SJSA1 (cell line): ENCODE data around the gene AP3S1. TPM values are rescaled to one million over a fixed set of nuclear protein-coding genes. Genes with fewer than 3 reads are reported as not detected.
"Not testable (repeated sequence)": the region's sequence is repeated elsewhere in the genome, so short reads cannot be mapped to it uniquely, and the experiment has no call there.

Experiments used
- DNase-seq, 2 experiments: peaks; one replicate each; pipeline ENCODE4 v3.0.0-alpha.2; 2015 to 2020; ENCODE audit warnings: low spot score in 2 of 2, low read depth in 1 of 2
- H3K27ac ChIP-seq: fragments of 250-450 bp; sonication (Bioruptor Pico); 2 replicates; pipeline ENCODE4 v1.5.1; 2020; ENCODE audit warnings: mild to moderate bottlenecking, moderate library complexity
- H3K27me3 ChIP-seq: fragments of 250-450 bp; sonication (Bioruptor Pico); replicated peaks from 2 replicates; pipeline ENCODE4 v1.5.1; 2020; ENCODE audit warnings: mild to moderate bottlenecking, moderate library complexity
- H3K36me3 ChIP-seq: fragments of 250-450 bp; sonication (Bioruptor Pico); 2 replicates; pipeline ENCODE4 v1.5.1; 2020; ENCODE audit warnings: mild to moderate bottlenecking
- H3K4me1 ChIP-seq: fragments of 250-450 bp; sonication (Bioruptor Pico); replicated peaks from 2 replicates; pipeline ENCODE4 v1.6.1; 2021; ENCODE audit warnings: mild to moderate bottlenecking
- H3K4me3 ChIP-seq: fragments of 250-450 bp; sonication (Bioruptor Pico); 2 replicates; pipeline ENCODE4 v1.5.1; 2020; ENCODE audit warnings: mild to moderate bottlenecking
- H3K9me3 ChIP-seq: fragments of 250-450 bp; sonication (Bioruptor Pico); replicated peaks from 2 replicates; pipeline ENCODE4 v1.5.1; 2020; ENCODE audit warnings: mild to moderate bottlenecking
- total RNA-seq: library from RNA; depleted of rRNA; stranded (reverse); fragments of >200 nt; shearing (Covaris generic); gene quantifications from 2 replicates; pipeline ENCODE4 v1.2.3, GENCODE V29; 2014; rRNA removed

AP3S1 gene
- 140 and 316 TPM in 2 replicates for total RNA-seq

- Histone ChIP-seq H3K9me3 (0 out of 2 replicates have a peak, but pooled peaks cover 2% of the 10 kb centered on the region), H3K27me3 (no peaks in the 10 kb centered on the region), H3K27ac (peak within 1 kb of the TSS; percentile 93)
Observed at GRCh38 chr5:115841382-115842088, at the start of gene AP3S1, which contains the start of gene ATG12. AP3S1 (plus strand) TSS chr5:115841935; CDS start chr5:115842038, 103 bp downstream. ATG12 (minus strand) TSS chr5:115841565; CDS start chr5:115841552, 13 bp downstream.

DNA sequence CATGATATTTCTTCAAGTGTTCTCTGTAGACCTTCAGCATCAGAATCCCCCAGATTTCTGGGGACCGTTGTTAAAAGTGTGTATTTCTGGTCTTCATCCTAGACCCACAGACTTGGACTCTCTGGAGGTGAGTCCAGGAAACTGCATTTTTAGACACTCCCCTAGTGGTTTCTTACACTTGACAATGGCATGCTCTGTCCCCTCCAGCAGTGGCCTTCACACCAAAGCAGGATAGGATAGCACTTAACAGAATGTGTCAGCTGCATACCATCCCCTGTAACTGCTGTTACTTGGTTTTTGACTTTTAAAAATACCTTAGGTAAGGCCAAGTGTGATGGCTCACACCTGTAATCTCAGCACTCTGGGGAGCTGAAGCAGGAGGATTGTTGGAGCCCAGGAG lies 46.0 kb upstream of the AP3S1 start:
- H3K4me1 ChIP-seq: no peaks in the 10 kb centered on the region
- no peak overlapping the region for H3K27ac ChIP-seq
- no peaks in the 10 kb centered on the region for H3K27me3 ChIP-seq
- H3K4me3 ChIP-seq: no peak overlapping the region
- H3K36me3 ChIP-seq: no peaks in the 10 kb centered on the region
- no peak for DNase-seq
- H3K9me3 ChIP-seq: no peaks in the 10 kb centered on the region

More at GRCh38 chr5:115841382-115842088, at the start of gene AP3S1, which contains the start of gene ATG12:
- DNase-seq: peak; percentile 95 to 99
- peaks cover 38% of the 10 kb centered on the region for H3K36me3 ChIP-seq
- H3K4me3 ChIP-seq: peak within 1 kb of the TSS; percentile 94
- peaks cover 31% of the 10 kb centered on the region for H3K4me1 ChIP-seq

DNA sequence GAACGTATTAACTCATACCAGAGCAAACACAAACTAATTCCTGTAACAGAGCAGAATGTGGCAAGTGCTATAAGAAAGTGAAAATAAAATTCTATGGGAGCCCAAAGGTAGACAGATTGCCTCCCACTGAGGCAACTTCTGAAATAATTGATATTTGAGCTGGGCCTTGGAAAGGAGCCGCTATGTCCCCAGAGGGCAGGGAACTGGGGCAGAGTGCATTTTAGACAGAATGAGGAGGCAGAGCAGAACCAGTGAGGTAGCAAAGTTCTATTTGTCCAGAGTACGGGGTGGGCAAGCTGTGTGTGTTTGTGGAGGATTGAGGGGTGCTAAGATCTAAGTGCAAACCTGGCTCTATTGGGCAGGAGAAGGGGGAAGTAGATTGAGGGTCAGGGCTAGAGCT lies 45.1 kb upstream of the AP3S1 start:
- Histone ChIP-seq H3K27me3 (no peaks in the 10 kb centered on the region), H3K36me3 (no peaks in the 10 kb centered on the region), H3K9me3 (no peaks in the 10 kb centered on the region), H3K4me3 (no peak overlapping the region), H3K27ac (no peak overlapping the region), H3K4me1 (no peaks in the 10 kb centered on the region)
- DNase-seq: no peak

- Histone ChIP-seq H3K9me3 (no peaks in the 10 kb centered on the region), H3K4me1 (no peaks in the 10 kb centered on the region), H3K4me3 (no peak overlapping the region), H3K27ac (no peak overlapping the region), H3K36me3 (no peaks in the 10 kb centered on the region), H3K27me3 (no peaks in the 10 kb centered on the region)
- no peak for DNase-seq
Observed at GRCh38 chr5:115798252-115798651, 43.5 kb upstream of the AP3S1 start.

DNA sequence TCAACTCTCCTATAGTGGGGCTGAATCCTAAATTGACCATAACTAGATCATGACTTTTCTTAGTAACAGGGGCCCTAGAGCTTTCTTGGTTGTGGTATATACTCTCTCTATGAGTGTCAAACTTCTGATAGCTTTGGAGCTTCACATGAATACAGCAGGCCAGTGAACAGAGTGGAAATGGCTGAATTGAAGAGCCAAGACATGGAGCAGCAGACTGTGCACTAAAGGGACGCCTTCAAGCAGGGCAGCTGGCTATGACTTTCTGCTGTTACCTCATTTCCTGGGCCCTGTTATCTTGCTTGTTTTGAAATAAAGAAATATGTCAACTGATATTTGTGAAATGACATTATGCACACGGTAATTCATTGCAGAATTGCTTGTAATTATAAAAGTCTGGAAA lies 41.6 kb upstream of the AP3S1 start:
- Histone ChIP-seq H3K4me3 (no peak overlapping the region), H3K36me3 (no peaks in the 10 kb centered on the region), H3K9me3 (no peaks in the 10 kb centered on the region), H3K27me3 (no peaks in the 10 kb centered on the region), H3K27ac (no peak overlapping the region), H3K4me1 (no peaks in the 10 kb centered on the region)
- no peak for DNase-seq

DNA sequence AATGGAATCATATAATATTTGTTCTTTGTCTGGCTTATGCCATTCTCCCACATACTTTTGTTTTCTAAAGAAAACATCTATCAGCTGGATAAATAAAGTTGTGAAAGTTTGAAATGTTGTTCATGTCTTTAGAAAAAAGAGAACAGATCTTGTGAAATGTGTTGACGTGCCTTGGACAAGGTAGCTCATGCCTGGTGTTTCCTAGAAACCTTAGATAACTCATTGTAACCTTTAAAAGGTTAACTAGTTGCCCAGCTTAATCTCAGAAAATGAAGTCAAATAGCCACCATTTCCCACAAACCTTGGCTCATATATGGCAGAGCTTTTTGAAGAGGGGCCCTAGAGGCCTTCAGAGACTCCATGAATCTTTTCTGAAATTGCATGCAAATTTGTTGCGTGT lies 40.6 kb upstream of the AP3S1 start:
- no peaks in the 10 kb centered on the region for H3K9me3 ChIP-seq
- H3K4me3 ChIP-seq: no peak overlapping the region
- no peaks in the 10 kb centered on the region for H3K27me3 ChIP-seq
- H3K36me3 ChIP-seq: no peaks in the 10 kb centered on the region
- no peak overlapping the region for H3K27ac ChIP-seq
- DNase-seq: no peak
- no peaks in the 10 kb centered on the region for H3K4me1 ChIP-seq

DNA sequence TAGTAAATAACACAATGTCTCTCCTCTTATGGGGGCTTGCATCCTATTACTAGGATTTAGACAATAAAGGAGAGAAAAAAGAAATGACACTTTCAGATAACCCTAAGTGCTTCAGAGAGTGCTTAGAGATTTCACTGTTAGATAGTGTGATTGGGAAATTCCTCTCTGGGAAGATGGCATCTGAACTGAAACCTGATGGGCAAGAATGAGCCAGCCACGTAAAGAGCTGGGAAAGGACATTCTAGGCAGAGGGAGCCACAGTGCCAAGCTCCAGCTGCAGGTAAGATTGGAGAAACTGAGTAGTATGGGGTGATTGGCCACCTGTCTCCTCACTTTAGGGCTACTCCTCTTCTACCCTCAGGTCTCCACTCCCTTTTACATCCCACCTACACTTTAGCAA lies 39.8 kb upstream of the AP3S1 start:
- H3K9me3 ChIP-seq: no peaks in the 10 kb centered on the region
- no peak overlapping the region for H3K4me3 ChIP-seq
- H3K27me3 ChIP-seq: no peaks in the 10 kb centered on the region
- no peaks in the 10 kb centered on the region for H3K4me1 ChIP-seq
- DNase-seq: no peak
- no peaks in the 10 kb centered on the region for H3K36me3 ChIP-seq
- H3K27ac ChIP-seq: no peak overlapping the region

DNA sequence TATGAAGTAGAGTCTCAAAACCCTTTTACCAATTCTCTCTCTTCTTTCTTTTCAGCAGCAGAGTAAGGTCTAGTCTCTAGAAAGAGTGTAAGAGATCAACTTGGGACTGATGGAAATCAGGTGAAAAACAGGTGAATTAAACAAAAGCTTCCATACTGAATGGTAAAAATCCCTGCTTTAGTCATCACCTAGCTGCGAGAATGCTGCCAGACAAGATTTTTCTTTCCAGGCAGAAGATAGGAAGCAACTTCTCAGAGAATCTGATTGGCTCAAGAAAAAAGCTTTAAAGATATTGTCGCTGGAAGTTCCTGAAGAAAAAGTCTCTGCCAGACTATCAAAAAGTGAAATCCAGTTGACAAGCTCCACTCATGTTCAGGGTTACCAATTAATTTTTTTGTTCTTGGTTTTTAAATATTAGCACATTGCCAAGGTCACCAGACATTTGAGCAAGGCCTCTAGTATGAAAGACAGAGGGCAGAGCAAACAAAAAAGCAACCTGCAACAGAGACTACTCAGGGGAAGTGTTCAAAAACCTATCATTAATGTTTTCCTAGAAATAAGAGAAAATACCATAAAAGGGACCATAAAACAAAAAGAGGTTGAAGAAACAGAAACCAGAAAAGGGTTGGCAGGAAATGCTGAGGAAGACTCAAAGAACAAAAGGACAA lies 34.6 kb upstream of the AP3S1 start:
- Histone ChIP-seq H3K27ac (no peak overlapping the region), H3K36me3 (no peaks in the 10 kb centered on the region), H3K27me3 (no peaks in the 10 kb centered on the region), H3K9me3 (no peaks in the 10 kb centered on the region), H3K4me3 (no peak overlapping the region), H3K4me1 (no peaks in the 10 kb centered on the region)
- no peak for DNase-seq

GRCh38 chr5:115807654-115808052 lies 34.1 kb upstream of the AP3S1 start:
- Histone ChIP-seq H3K4me3 (no peak overlapping the region), H3K9me3 (no peaks in the 10 kb centered on the region), H3K27me3 (no peaks in the 10 kb centered on the region), H3K27ac (no peak overlapping the region), H3K4me1 (no peaks in the 10 kb centered on the region), H3K36me3 (no peaks in the 10 kb centered on the region)
- DNase-seq: no peak

- H3K36me3 ChIP-seq, H3K27ac ChIP-seq, H3K4me3 ChIP-seq, DNase-seq, H3K9me3 ChIP-seq, H3K27me3 ChIP-seq, H3K4me1 ChIP-seq: not testable (repeated sequence)
Observed at GRCh38 chr5:115808066-115808465, 33.7 kb upstream of the AP3S1 start.

DNA sequence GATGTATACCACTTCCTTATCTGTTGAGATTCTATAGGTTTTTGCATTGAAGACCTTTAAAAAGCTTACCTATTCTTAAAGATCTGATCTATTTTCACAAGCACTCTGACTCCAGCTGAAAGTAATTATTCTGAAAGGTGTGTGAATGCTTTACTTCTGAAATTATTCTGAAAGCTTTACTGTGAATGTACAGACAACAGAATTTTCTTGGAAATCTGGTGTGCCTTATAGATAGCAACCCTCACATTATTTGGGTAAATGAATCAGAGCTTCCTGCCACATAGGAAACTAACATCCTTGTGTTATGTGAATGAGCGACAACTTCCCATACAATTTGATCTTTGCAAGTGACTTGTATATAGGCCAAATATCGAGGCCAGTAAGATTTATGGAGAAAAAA lies 31.8 kb upstream of the AP3S1 start:
- no peak overlapping the region for H3K27ac ChIP-seq
- no peak for DNase-seq
- no peak overlapping the region for H3K4me3 ChIP-seq
- no peaks in the 10 kb centered on the region for H3K9me3 ChIP-seq
- peaks cover 13% of the 10 kb centered on the region for H3K27me3 ChIP-seq
- H3K36me3 ChIP-seq: no peaks in the 10 kb centered on the region
- H3K4me1 ChIP-seq: no peaks in the 10 kb centered on the region

DNA sequence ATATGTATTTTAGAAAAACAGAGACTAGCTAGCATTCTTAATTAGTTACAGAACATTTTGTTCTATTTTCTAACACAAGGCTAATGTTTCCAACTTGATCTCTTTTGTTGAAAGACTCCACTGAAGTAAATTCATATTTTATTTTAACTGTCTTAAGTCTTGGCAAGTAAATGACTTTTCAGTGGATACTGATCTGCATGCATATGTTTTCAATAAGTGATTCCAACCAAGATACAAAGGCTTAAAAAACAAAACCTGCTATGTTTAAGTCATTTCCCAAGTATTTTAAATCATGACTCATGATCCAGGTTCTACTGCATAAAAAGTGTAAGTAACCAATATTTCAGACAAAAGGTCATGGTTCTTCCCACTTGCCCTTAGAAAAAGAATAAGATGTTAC lies 31.0 kb upstream of the AP3S1 start:
- DNase-seq: no peak
- H3K36me3 ChIP-seq: no peaks in the 10 kb centered on the region
- no peak overlapping the region for H3K27ac ChIP-seq

DNA sequence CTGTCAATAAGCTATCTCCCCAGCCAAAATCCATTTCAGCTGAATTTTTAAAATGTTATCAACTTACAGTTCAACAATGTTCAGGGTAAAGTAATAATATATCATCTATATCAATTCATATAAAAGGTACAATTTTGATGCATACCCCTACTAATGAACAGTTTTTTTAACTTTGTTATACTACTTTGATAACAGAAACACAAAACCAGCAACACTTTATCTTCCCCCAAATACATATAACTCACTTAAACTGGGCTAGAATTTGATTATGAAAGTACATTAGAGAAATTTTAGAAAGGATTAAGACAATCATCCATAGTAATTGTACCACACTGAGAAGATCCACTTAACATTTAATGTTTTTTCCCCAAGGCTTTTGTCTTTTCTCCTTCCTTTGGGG lies 30.3 kb upstream of the AP3S1 start:
- Histone ChIP-seq H3K27me3 (peaks cover 27% of the 10 kb centered on the region), H3K4me1 (peaks cover 9% of the 10 kb centered on the region), H3K36me3 (no peaks in the 10 kb centered on the region), H3K27ac (no peak overlapping the region), H3K4me3 (no peak overlapping the region), H3K9me3 (no peaks in the 10 kb centered on the region)
- DNase-seq: no peak

More for the DNA sequence above, 31.0 kb upstream of the AP3S1 start:
- Histone ChIP-seq H3K4me1 (peaks cover 3% of the 10 kb centered on the region), H3K4me3 (no peak overlapping the region), H3K9me3 (no peaks in the 10 kb centered on the region), H3K27me3 (peaks cover 21% of the 10 kb centered on the region)

DNA sequence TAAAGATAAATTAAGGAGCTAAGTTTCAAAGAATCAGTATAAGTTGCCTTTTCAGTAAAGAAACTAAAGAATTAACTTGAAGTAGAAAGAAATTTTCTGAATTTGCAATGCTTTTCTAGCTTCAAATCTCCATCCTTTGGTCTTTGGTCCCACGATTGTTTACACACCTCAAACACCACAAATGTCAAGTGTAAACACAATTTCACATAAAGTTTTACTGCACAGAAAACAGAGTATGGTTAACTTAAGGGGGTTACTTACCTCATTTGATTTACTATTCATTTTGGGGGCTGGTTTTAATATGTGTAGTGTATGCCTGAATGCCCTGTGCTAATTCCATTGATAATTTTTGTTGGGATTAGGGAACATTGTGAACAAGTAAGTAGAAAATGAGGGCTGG lies 29.4 kb upstream of the AP3S1 start:
- no peaks in the 10 kb centered on the region for H3K36me3 ChIP-seq
- peaks cover 35% of the 10 kb centered on the region for H3K27me3 ChIP-seq
- no peak for DNase-seq
- H3K4me1 ChIP-seq: peaks cover 14% of the 10 kb centered on the region
- no peak overlapping the region for H3K4me3 ChIP-seq
- H3K9me3 ChIP-seq: no peaks in the 10 kb centered on the region
- H3K27ac ChIP-seq: no peak overlapping the region
